SK-N-SH (cell line): ENCODE data around the gene NLRC5. TPM values are rescaled to one million over a fixed set of nuclear protein-coding genes. Genes with fewer than 3 reads are reported as not detected.
A peak's percentile ranks its signal among the peaks of the same experiment; 100 is the strongest.

Source experiments
- CTCF ChIA-PET: fragments of 300-600, 350-600 bp; formaldehyde crosslinking; extraction: SDS; loops from one replicate; lab custom pipeline; 2021; lab: Yijun Ruan, JAX
- POLR2A ChIA-PET: fragments of 350-600 bp; sonication (Branson Sonifier 250); formaldehyde crosslinking; extraction: SDS; loops from one replicate; lab custom pipeline; 2020; ENCODE audit warnings: antibody characterized with exemption, inconsistent platforms; lab: Yijun Ruan, JAX
- DNase-seq: peaks from one replicate; pipeline ENCODE4 v3.0.0; 2012
- H2AFZ ChIP-seq: fragments of 200-600 bp; sonication (generic); 2 replicates; pipeline ENCODE4 v1.8.1; 2016; ENCODE audit warnings: antibody characterized with exemption, mild to moderate bottlenecking, low read depth
- H3F3A ChIP-seq: fragments of 200-600 bp; sonication (generic); replicated peaks from 2 replicates; pipeline ENCODE3; 2016; ENCODE audit warnings: antibody characterized with exemption, mild to moderate bottlenecking; ENCODE audit not compliant: insufficient read depth
- H3K27ac ChIP-seq, 2 experiments: fragments of 200-500 bp in 1 of 2; fragments of 200-600 bp in 1 of 2; sonication (Bioruptor generic) in 1 of 2; sonication (generic), shearing (Covaris generic) in 1 of 2; 2 replicates each; pipeline versions ENCODE4 v1.5.1 to v1.6.1; 2014 to 2016; ENCODE audit warnings: low read depth in 2 of 2, inconsistent platforms in 1 of 2, low read length in 1 of 2, mild to moderate bottlenecking in 1 of 2, mixed read lengths in 1 of 2
- H3K27me3 ChIP-seq: fragments of 200-600 bp; sonication (generic), shearing (Covaris generic); 2 replicates; pipeline ENCODE4 v1.6.1; 2016; ENCODE audit warnings: mixed run types; ENCODE audit not compliant: insufficient read depth
- H3K36me3 ChIP-seq, 2 experiments: fragments of 200-500 bp in 1 of 2; fragments of 200-600 bp in 1 of 2; sonication (Bioruptor generic) in 1 of 2; sonication (generic) in 1 of 2; replicated peaks in 1 of 2; 2 replicates each; pipeline versions ENCODE3 to v1.5.1; 2014 to 2016; ENCODE audit warnings: low read length in 1 of 2, mild to moderate bottlenecking in 1 of 2; ENCODE audit not compliant: insufficient read depth in 2 of 2, control insufficient read depth in 1 of 2
- H3K4me1 ChIP-seq, 2 experiments: fragments of 200-500 bp in 1 of 2; fragments of 200-600 bp in 1 of 2; sonication (Bioruptor generic) in 1 of 2; sonication (generic), shearing (Covaris generic) in 1 of 2; 2 replicates each; pipeline versions ENCODE4 v1.5.1 to v1.6.1; 2014 to 2016; ENCODE audit warnings: low read depth in 1 of 2, low read length in 1 of 2, mixed run types in 1 of 2; ENCODE audit not compliant: insufficient read depth in 2 of 2, control insufficient read depth in 1 of 2
- H3K4me2 ChIP-seq: fragments of 200-600 bp; sonication (generic), shearing (Covaris generic); 2 replicates; pipeline ENCODE4 v1.6.1; 2017; ENCODE audit warnings: mixed run types
- H3K4me3 ChIP-seq, 2 experiments: fragments of 200-500 bp in 1 of 2; fragments of 200-600 bp in 1 of 2; sonication (Bioruptor generic) in 1 of 2; sonication (generic), shearing (Covaris generic) in 1 of 2; 2 replicates each; pipeline versions ENCODE4 v1.5.1 to v1.8.1; 2014 to 2016; ENCODE audit warnings: low read depth in 2 of 2, inconsistent platforms in 1 of 2, low read length in 1 of 2, mild to moderate bottlenecking in 1 of 2, mixed read lengths in 1 of 2, moderate library complexity in 1 of 2
- H3K79me2 ChIP-seq: fragments of 200-600 bp; sonication (generic); 2 replicates; pipeline ENCODE4 v1.8.1; 2017; ENCODE audit warnings: mild to moderate bottlenecking; ENCODE audit not compliant: insufficient read depth
- H3K9ac ChIP-seq: fragments of 200-600 bp; sonication (generic); 2 replicates; pipeline ENCODE4 v1.6.1; 2017; ENCODE audit warnings: mixed run types
- H3K9me2 ChIP-seq: fragments of 200-600 bp; sonication (generic); 2 replicates; pipeline ENCODE4 v1.6.1; 2017; ENCODE audit warnings: mixed run types
- H3K9me3 ChIP-seq: fragments of 200-600 bp; sonication (generic); 2 replicates; pipeline ENCODE4 v1.6.1; 2017; ENCODE audit warnings: mixed run types, mild to moderate bottlenecking, moderate library complexity
- H4K20me1 ChIP-seq: fragments of 200-600 bp; sonication (generic); 2 replicates; pipeline ENCODE4 v1.6.1; 2017; ENCODE audit warnings: mild to moderate bottlenecking, mixed run types; ENCODE audit not compliant: insufficient read depth
- CHD2 ChIP-seq: fragments of 150-350 bp; IDR thresholded peaks from 2 replicates; pipeline ENCODE4 v1.6.1; 2018; ENCODE audit warnings: low read length; ENCODE audit not compliant: partially characterized antibody
- FOSL2 ChIP-seq: IDR thresholded peaks from 2 replicates; pipeline ENCODE4 v1.4.0; 2012; ENCODE audit warnings: low read depth, mild to moderate bottlenecking, moderate library complexity, borderline replicate concordance
- FOXJ3 ChIP-seq: sonication (generic); formaldehyde crosslinking; IDR thresholded peaks from 2 replicates; pipeline ENCODE4 v1.5.1; 2020; ENCODE audit warnings: mild to moderate bottlenecking, missing genetic modification reagents
- FOXM1 ChIP-seq: IDR thresholded peaks from 2 replicates; pipeline ENCODE4 v1.4.0; 2012; ENCODE audit warnings: low read depth, mild to moderate bottlenecking
- GABPA ChIP-seq: IDR thresholded peaks from 2 replicates; pipeline ENCODE4 v1.4.0; 2012; ENCODE audit warnings: low read depth, mild to moderate bottlenecking
- JUND ChIP-seq: IDR thresholded peaks from 2 replicates; pipeline ENCODE4 v1.4.0; 2012
- MXI1 ChIP-seq: IDR thresholded peaks from 2 replicates; pipeline ENCODE4 v1.6.1; 2012; ENCODE audit warnings: mild to moderate bottlenecking, low read depth, low read length, improper control_type of control experiment
- REST ChIP-seq: IDR thresholded peaks from 2 replicates; pipeline ENCODE4 v1.6.1; 2012; ENCODE audit warnings: mild to moderate bottlenecking, low read depth, low read length, moderate library complexity
- RFX5 ChIP-seq: IDR thresholded peaks from 2 replicates; pipeline ENCODE4 v1.6.1; 2012; ENCODE audit warnings: mild to moderate bottlenecking, improper control_type of control experiment, low read length
- SIN3A ChIP-seq: IDR thresholded peaks from 2 replicates; pipeline ENCODE4 v1.6.1; 2012; ENCODE audit warnings: low read depth, mild to moderate bottlenecking, low read length, moderate library complexity, borderline replicate concordance
- SMC3 ChIP-seq: IDR thresholded peaks from 2 replicates; pipeline ENCODE4 v1.6.1; 2012; ENCODE audit warnings: low read depth, low read length, improper control_type of control experiment
- TAF1 ChIP-seq: IDR thresholded peaks from 2 replicates; pipeline ENCODE4 v1.6.1; 2012; ENCODE audit warnings: low read depth, mild to moderate bottlenecking, low read length, moderate library complexity, borderline replicate concordance
- TCF12 ChIP-seq: IDR thresholded peaks from 2 replicates; pipeline ENCODE4 v1.4.0; 2012
- YY1 ChIP-seq: IDR thresholded peaks from 2 replicates; pipeline ENCODE4 v1.4.0; 2012; ENCODE audit warnings: low read depth, mild to moderate bottlenecking
- WGBS: methylation state at CpG from one replicate; pipeline ENCODE4 v1.1.6; 2017; ENCODE audit warnings: low lambda C conversion rate; 5-methylcytosine and 5-hydroxymethylcytosine counted together
- polyA plus RNA-seq, 3 experiments: library from polyadenylated mRNA; depleted of rRNA; stranded (reverse); fragments of >200 nt; gene quantifications; 2 replicates each; pipeline ENCODE4 v1.2.3, GENCODE V29; 2012
- TF ChIP-seq, protein P1 (sequence below): IDR thresholded peaks from 2 replicates; pipeline ENCODE4 v1.4.0; 2012; ENCODE audit warnings: low read depth, borderline replicate concordance
- TF ChIP-seq, protein P2 (sequence below): IDR thresholded peaks from 2 replicates; pipeline ENCODE4 v1.4.0; 2012; ENCODE audit warnings: low read depth
- TF ChIP-seq, protein P3 (sequence below): fragments of 150-350 bp; IDR thresholded peaks from 2 replicates; pipeline ENCODE4 v1.6.1; 2017; ENCODE audit warnings: antibody characterized with exemption, low read length, low read depth, borderline replicate concordance

The NLRC5 gene
- polyA plus RNA-seq, 1 of the 3 experiments (the other 2 are of a cell fraction): 6.5 TPM

DNA sequence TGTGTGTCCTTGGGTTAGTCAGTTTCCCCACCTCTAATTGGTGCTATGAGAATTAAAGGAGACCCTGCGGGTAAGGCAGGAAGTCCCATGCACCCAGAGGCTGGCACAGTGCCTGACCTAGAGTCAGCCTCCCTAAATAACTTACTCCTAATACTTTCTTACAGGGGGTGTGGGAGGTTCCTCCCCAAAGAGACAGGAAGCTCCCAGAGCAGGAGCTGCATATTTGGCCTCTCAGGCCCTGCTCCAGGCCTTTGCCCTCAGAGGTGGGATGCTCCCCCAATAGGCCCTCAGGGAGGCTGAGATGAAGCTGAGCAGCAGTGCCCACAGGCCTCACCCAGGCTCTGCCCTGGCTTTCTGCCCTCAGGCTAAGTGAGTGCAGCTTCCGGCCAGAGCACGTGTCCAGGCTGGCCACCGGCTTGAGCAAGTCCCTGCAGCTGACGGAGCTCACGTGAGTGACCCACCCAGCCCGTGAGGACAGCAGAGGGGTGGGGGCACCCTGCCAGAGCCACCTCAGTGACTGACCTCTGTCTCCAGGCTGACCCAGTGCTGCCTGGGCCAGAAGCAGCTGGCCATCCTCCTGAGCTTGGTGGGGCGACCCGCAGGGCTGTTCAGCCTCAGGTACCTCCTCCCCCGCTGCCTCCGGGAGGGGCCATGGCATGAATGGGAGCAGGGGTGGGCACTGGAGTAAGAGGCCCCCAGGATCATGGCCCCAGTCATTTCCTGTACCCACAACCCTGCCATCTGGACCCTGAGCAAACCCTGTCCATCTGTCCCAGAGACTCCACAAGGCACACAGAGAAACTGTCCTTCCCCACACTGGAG lies 71.9 kb downstream of the NLRC5 start:
- Histone ChIP-seq H4K20me1 (no peaks in the 10 kb centered on the region), H3K27ac (peak overlapping the region; percentile 35 to 89; a peak in 3 of 4 replicates), H3K9me2 (no peaks in the 10 kb centered on the region), H3K79me2 (no peaks in the 10 kb centered on the region), H3K4me1 (peaks cover 8 to 21% of the 10 kb centered on the region in 2 experiments; a peak in 3 of 4 replicates), H3K27me3 (no peaks in the 10 kb centered on the region), H3F3A (peaks cover 8% of the 10 kb centered on the region), H3K9me3 (no peaks in the 10 kb centered on the region), H2AFZ (peak overlapping the region; percentile 47; the same call in 1 of the 2 replicates), H3K4me2 (no peak overlapping the region), H3K4me3 (no peak overlapping the region), H3K36me3 (no peaks in the 10 kb centered on the region), H3K9ac (peak overlapping the region; percentile 23; the same call in 1 of the 2 replicates)
- POLR2A ChIA-PET: interaction anchor here (0.6 to 1.2 kb wide), 4 partner anchors 11 to 1068 kb away, joined by 3 read pairs; partner anchors contain the start of genes CFAP20 and HERPUD1
- CTCF ChIA-PET: interaction anchor here (1.0 to 2.9 kb wide), 7 partner anchors 11 to 358 kb away, joined by 3 to 15 read pairs (median 6); partner anchors contain the start of gene CPNE2
- DNase-seq: peak; percentile 75
- WGBS: 28% methylated on average over 3 of the region's 11 CpGs
- TF ChIP-seq, protein P1, sequence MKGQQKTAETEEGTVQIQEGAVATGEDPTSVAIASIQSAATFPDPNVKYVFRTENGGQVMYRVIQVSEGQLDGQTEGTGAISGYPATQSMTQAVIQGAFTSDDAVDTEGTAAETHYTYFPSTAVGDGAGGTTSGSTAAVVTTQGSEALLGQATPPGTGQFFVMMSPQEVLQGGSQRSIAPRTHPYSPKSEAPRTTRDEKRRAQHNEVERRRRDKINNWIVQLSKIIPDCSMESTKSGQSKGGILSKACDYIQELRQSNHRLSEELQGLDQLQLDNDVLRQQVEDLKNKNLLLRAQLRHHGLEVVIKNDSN: peak; percentile 68
- TF ChIP-seq CHD2 (peak; percentile 16), MXI1 (peak; percentile 40; the same call in 1 of the 2 replicates), TAF1 (0 out of 2 replicates have a peak, but pooled peaks have one; percentile 17), FOXJ3 (CRISPR knock-in tag) (peak; percentile 58; the same call in 1 of the 2 replicates), GABPA (no peak), FOSL2 (no peak)
- TF ChIP-seq, protein P2, sequence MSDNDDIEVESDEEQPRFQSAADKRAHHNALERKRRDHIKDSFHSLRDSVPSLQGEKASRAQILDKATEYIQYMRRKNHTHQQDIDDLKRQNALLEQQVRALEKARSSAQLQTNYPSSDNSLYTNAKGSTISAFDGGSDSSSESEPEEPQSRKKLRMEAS: peak; percentile 79
- TF ChIP-seq, protein P3, sequence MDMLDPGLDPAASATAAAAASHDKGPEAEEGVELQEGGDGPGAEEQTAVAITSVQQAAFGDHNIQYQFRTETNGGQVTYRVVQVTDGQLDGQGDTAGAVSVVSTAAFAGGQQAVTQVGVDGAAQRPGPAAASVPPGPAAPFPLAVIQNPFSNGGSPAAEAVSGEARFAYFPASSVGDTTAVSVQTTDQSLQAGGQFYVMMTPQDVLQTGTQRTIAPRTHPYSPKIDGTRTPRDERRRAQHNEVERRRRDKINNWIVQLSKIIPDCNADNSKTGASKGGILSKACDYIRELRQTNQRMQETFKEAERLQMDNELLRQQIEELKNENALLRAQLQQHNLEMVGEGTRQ: 0 out of 2 replicates have a peak, but pooled peaks have one; percentile 35

- CTCF ChIA-PET: interaction anchor here (1.0 to 2.9 kb wide), 4 partner anchors 10 to 357 kb away, joined by 3 to 15 read pairs (median 4); partner anchors contain the start of gene CPNE2
- H2AFZ ChIP-seq: no peak overlapping the region
- H3K4me3 ChIP-seq: no peak overlapping the region
- peak overlapping the region in 1 of 2 experiments; percentile 89; a peak in 3 of 4 replicates for H3K27ac ChIP-seq
- no peaks in the 10 kb centered on the region for H3K36me3 ChIP-seq
- H3K4me1 ChIP-seq: peaks cover 8 to 21% of the 10 kb centered on the region in 2 experiments; a peak in 3 of 4 replicates
- WGBS: 48% methylated on average over 8 of the region's 8 CpGs
- no peaks in the 10 kb centered on the region for H3K27me3 ChIP-seq
- H3K79me2 ChIP-seq: no peaks in the 10 kb centered on the region
- no peaks in the 10 kb centered on the region for H3K9me3 ChIP-seq
- no peaks in the 10 kb centered on the region for H3K9me2 ChIP-seq
- no peak overlapping the region for H3K9ac ChIP-seq
- DNase-seq: peak; percentile 86
- H3K4me2 ChIP-seq: no peak overlapping the region
- no peaks in the 10 kb centered on the region for H4K20me1 ChIP-seq
- POLR2A ChIA-PET: interaction anchor here (0.6 to 1.0 kb wide), 2 partner anchors 10 to 161 kb away, joined by 3 to 5 read pairs; no protein-coding TSS in a partner anchor
- H3F3A ChIP-seq: peaks cover 8% of the 10 kb centered on the region
- TF ChIP-seq TCF12 (peak; percentile 62; the same call in 1 of the 2 replicates), RFX5 (no peak), REST (no peak), SIN3A (no peak), YY1 (no peak), FOXM1 (no peak), JUND (no peak), SMC3 (no peak), CHD2 (peak; percentile 94)
- TF ChIP-seq, protein P3: no peak; the same call in 1 of the 2 replicates
- TF ChIP-seq, protein P2: no peak
Measured at GRCh38 chr16:57062329-57062728, 73.0 kb downstream of the NLRC5 start.
